ENCODE data around the gene GNPDA1.
A peak's percentile ranks its signal among the peaks of the same experiment; 100 is the strongest.

- TF ChIP-seq POLR2AphosphoS5 (IDR thresholded peaks at IDR 0.05; ENCODE audit: low read depth, low read length) (peak; percentile 79), POLR2A (IDR thresholded peaks at IDR 0.05; ENCODE audit: low read depth, low read length) (peak; percentile 76; the same call in 1 of the 2 replicates), TAF1 (IDR thresholded peaks at IDR 0.05; ENCODE audit: low read depth, low read length) (peak; percentile 62), POU2F2 (IDR thresholded peaks at IDR 0.05; ENCODE audit: low read depth, low read length) (peak; percentile 5; the same call in 1 of the 2 replicates), SPI1 (IDR thresholded peaks at IDR 0.05; ENCODE audit: low read depth, low read length) (no peak; the same call in 1 of the 2 replicates)
Measured at GRCh38 chr5:141968914-141969608, 43.8 kb downstream of the GNPDA1 start, which contains the start of gene RNF14.
